GM08714 (cell line): ENCODE data around the gene TNFRSF1A.
A peak's percentile ranks its signal among the peaks of the same experiment; 100 is the strongest.

Experiments
- H3K4me3 ChIP-seq: fragments of 200-500 bp; sonication (Bioruptor generic); 2 replicates; pipeline ENCODE4 v1.5.1; 2014; ENCODE audit warnings: mild to moderate bottlenecking, low read length, inconsistent platforms
- ZNF274 ChIP-seq: IDR thresholded peaks from 2 replicates; pipeline ENCODE4 v1.6.1; 2012; ENCODE audit warnings: mild to moderate bottlenecking, low read depth, low read length

Gene TNFRSF1A

GRCh38 chr12:6332459-6332858 lies 9.4 kb downstream of the TNFRSF1A start:
- TF ChIP-seq ZNF274, result no peak
- H3K4me3 ChIP-seq, result no peak overlapping the region

DNA sequence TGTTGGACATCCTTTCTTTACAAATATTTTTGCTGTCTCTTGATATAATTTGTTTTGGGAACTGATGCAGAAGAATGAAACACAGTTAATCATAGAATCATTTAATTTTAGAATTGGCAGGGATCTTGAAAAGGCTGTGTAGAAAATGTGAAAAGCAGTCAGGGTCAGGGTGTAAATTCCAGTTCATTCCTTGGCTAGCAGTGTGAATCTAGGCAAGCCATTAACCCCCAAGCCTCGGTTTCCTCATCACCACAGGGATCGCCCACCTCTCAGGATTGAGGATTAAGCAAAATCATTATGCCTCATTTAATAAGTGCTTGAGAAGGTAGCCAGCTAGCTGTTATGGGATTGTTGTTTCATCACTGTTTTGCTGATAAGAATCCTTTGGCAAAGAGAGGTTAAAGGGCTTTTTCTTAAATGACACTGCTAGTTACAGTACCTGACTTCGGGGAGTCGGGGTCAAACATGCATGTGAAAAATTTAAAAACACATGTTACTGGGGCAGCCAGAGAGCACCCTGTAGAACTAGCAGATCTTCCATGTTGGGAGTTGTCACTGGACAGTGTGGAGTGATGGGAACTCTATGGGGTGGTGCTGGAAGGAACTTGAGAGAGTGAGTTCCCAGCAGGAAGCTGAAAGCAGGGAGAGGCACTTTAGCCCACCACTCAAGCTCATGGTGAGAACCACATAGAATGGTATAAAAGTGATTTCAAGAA lies 10.7 kb downstream of the TNFRSF1A start:
- TF ChIP-seq ZNF274, result no peak
- H3K4me3 ChIP-seq, result no peak overlapping the region

- no peak for TF ChIP-seq ZNF274
- no peak overlapping the region for H3K4me3 ChIP-seq
Measured at GRCh38 chr12:6330192-6330591, 11.7 kb downstream of the TNFRSF1A start.

DNA sequence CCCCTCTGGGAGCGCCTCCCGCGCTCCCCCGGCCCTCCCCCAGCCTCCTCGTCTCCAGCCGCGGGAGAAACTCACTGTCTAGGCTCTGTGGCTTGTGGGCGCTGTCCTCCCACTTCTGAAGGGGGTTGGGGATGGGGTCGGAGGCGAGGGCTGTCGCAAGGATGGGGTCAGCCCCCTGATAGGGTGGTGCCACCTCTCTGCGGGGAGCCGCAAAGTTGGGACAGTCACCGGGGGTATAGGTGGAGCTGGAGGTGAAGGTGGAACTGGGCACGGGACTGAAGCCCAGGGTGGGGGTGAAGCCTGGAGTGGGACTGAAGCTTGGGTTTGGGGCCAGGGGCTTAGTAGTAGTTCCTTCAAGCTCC lies 12.2 kb downstream of the TNFRSF1A start:
- no peak overlapping the region for H3K4me3 ChIP-seq
- no peak for TF ChIP-seq ZNF274

DNA sequence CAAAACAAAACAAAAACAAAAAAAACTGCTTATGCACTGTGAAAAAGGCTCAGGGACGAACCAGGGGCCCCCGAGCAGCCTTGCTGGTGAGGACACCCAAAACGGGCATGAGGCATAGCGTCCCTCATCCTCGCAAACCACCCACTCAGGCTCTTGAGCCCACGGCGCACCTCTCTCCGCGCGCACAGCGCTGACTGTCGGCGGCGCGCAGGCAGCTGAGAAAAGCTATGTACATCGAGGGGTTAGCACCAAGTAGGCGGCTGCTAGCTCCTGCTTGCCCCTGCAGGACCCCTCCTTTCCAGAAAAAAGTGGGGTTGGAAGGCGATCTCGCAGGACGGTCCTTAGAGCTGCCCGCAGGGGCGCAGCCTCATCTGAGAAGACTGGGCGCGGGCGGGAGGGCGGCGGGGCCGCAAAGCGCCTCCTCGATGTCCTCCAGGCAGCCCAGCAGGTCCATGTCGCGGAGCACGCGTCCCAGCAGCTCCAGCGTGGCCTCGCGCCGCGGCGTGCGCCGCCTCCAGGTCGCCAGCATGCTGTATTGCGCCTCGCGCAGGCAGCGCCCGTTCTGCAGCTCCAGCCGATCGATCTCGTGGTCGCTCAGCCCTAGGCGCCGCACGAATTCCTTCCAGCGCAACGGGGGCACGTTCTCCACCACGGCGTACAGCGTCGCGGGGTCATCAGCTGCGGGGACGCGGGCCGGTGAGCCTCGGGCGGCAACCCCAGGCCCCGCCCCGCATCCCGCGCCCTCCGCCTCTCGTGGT lies 12.8 kb downstream of the TNFRSF1A start:
- no peak overlapping the region for H3K4me3 ChIP-seq
- no peak for TF ChIP-seq ZNF274

- TF ChIP-seq ZNF274, result no peak
- H3K4me3 ChIP-seq, result no peak overlapping the region
Measured at GRCh38 chr12:6328045-6328779, 13.7 kb downstream of the TNFRSF1A start.

DNA sequence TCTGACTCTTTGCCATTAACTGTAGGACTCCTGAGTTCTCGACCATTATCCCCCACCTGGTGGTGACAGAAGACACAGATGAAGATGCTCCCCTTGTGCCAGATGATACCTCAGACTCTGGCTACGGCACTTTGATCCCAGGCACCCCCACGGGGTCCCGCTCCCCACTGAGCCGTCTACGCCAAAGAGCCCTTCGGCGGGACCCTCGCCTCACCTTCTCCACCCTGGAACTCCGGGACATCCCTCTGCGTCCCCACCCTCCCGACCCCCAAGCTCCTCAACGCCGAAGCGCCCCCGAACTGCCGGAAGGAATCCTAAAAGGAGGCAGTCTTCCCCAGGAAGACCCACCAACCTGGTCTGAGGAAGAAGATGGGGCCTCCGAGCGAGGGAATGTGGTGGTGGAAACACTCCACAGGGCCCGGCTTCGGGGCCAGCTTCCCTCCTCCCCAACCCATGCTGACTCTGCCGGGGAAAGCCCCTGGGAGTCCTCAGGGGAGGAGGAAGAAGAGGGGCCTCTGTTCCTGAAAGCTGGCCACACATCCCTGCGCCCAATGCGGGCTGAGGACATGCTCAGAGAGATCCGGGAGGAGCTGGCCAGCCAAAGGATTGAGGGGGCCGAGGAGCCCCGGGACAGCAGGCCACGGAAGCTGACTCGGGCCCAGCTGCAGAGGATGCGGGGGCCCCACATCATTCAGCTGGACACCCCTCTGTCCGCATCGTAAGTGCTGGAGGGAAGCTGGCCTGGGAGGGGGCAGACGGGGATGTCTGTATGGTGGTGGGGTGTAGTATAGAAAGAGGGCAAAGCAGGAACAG lies 14.4 kb downstream of the TNFRSF1A start:
- H3K4me3 ChIP-seq, result no peak overlapping the region
- no peak for TF ChIP-seq ZNF274

- H3K4me3 ChIP-seq, result no peak overlapping the region
- TF ChIP-seq ZNF274, result no peak
Measured at GRCh38 chr12:6326316-6327228, 15.3 kb downstream of the TNFRSF1A start.

- no peak for TF ChIP-seq ZNF274
- H3K4me3 ChIP-seq, result no peak overlapping the region
Measured at GRCh38 chr12:6324936-6325750, 16.7 kb downstream of the TNFRSF1A start.

DNA sequence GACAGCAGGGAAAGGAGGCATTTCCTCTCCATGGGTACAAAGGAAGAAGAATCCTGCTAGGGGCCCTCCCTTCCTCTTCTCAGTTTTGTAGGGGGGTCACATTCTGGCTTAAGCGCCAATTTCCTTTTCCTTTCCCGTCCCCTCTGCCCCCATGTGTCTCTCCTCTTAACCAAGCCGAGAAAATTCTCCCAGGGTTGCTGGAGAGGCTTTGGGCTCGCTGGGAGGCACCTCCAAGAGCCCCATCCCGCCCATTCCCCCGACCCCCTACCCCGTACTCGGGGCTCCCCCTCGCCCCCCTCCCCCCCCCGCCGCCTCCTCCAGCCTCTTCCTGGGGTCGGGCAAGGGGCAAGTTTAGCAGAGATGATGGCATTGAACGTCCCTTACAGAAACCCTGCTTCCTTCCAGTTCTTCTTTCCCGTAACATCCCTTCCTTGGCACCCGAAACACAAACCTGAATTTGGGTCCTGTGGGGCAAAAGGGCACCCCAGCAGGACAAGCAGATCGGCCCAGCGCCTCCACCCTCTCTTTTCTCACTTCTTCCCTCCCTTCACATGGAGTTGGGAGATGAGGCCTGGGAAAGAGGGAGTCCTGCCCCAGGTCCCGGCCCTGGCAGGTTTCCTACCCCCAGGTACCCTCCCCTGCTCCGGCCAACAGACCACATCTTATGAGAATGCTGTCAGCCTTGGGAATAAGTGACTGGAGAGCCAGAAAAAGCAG lies 17.7 kb downstream of the TNFRSF1A start:
- TF ChIP-seq ZNF274, result no peak
- H3K4me3 ChIP-seq, result no peak overlapping the region; the same call in 1 of the 2 replicates

DNA sequence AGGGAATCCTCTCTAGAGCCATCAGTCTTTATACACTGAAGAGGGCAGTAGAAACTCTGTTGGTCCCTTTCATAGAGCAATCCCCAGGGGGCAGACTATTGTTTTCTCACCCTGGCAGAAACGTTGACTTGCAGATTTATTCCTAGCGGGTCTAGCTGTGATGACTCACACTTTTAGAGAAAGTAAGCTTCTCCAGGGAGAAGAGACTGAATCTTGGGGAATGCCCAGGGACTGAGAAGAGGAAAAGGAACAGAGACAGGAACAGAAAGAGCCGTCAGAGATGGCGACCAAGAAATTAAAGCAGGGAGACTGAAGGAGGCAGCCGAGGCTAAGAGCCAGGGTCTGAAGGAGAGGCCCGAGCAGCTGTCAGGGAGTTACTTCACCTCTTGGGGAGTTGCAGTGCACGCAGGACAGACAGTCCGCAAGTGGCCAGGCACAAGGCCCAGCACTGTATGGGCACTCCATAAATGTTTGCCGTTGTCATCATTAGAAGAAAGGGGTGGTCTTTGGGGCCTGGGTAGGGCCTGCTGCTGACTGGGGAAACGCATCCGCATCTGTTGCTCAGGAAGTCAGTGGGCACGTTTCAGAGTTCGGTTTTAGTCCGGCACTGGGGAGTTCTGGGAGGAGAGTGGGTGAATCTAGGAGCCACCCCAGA lies 18.4 kb downstream of the TNFRSF1A start:
- no peak for TF ChIP-seq ZNF274
- H3K4me3 ChIP-seq, result peak overlapping the region; percentile 4; the same call in 1 of the 2 replicates
